OCI-LY3 (cell line): Measurements from ENCODE around the gene ITPRIPL1.

Source experiments
- EZH2phosphoT487 ChIP-seq: fragments of 200-600 bp; shearing (Covaris generic); IDR thresholded peaks from 2 replicates; pipeline ENCODE4 v1.6.1; 2018; ENCODE audit warnings: antibody characterized with exemption, mixed run types, low read depth
- TF ChIP-seq, protein P1 (sequence below): fragments of 200-600, 300-600 bp; sonication (generic); IDR thresholded peaks from 2 replicates; pipeline ENCODE4 v1.5.1; 2014; ENCODE audit warnings: antibody characterized with exemption, low read length, low read depth

DNA sequence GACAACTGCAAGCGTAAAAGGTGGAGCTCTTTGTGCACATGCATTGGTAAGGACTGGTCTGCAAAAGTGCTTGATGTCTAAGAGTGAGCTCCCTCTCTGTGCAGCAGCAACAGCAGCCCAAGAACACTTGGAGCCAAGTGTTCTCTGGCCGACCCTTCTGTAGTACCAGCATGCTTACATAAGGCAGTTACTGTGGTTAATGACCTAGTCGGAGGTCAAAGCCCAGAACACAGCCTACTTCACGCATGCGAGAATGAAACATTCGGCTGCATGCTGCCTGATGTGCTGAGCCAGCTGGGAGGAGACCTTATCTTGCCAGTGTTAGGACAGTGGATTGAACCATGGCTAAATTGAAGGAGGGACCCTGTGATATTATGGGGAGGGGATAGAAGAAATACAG lies 31.8 kb downstream of the ITPRIPL1 start:
- TF ChIP-seq, protein P1, sequence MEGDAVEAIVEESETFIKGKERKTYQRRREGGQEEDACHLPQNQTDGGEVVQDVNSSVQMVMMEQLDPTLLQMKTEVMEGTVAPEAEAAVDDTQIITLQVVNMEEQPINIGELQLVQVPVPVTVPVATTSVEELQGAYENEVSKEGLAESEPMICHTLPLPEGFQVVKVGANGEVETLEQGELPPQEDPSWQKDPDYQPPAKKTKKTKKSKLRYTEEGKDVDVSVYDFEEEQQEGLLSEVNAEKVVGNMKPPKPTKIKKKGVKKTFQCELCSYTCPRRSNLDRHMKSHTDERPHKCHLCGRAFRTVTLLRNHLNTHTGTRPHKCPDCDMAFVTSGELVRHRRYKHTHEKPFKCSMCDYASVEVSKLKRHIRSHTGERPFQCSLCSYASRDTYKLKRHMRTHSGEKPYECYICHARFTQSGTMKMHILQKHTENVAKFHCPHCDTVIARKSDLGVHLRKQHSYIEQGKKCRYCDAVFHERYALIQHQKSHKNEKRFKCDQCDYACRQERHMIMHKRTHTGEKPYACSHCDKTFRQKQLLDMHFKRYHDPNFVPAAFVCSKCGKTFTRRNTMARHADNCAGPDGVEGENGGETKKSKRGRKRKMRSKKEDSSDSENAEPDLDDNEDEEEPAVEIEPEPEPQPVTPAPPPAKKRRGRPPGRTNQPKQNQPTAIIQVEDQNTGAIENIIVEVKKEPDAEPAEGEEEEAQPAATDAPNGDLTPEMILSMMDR = no peak
- TF ChIP-seq EZH2phosphoT487 = no peak
